Stimulated activated naive CD8-positive, alpha-beta T cell treated with anti-CD3 and anti-CD28 coated beads, Interleukin-15, Interleukin-2, amounts not matched to agents 100 ng/mL and 50 ng/mL, for 24 hours (primary cell): ENCODE results near the gene ADNP2.

Source experiments
- H3K27ac Mint-ChIP-seq: one replicate; pipeline ENCODE4 v1.8.0; 2021; ENCODE audit warnings: mild to moderate bottlenecking, mixed read lengths
- H3K27me3 Mint-ChIP-seq: one replicate; pipeline ENCODE4 v1.8.0; 2021; ENCODE audit warnings: mixed read lengths
- H3K36me3 Mint-ChIP-seq: one replicate; pipeline ENCODE4 v1.8.0; 2021; ENCODE audit warnings: low read depth, mixed read lengths
- H3K4me1 Mint-ChIP-seq: one replicate; pipeline ENCODE4 v1.8.0; 2021; ENCODE audit warnings: low read depth, mixed read lengths
- H3K4me3 Mint-ChIP-seq: one replicate; pipeline ENCODE4 v1.8.0; 2021; ENCODE audit warnings: mild to moderate bottlenecking, mixed read lengths
- H3K9me3 Mint-ChIP-seq: one replicate; pipeline ENCODE4 v1.8.0; 2021; ENCODE audit warnings: mixed read lengths

Gene ADNP2

DNA sequence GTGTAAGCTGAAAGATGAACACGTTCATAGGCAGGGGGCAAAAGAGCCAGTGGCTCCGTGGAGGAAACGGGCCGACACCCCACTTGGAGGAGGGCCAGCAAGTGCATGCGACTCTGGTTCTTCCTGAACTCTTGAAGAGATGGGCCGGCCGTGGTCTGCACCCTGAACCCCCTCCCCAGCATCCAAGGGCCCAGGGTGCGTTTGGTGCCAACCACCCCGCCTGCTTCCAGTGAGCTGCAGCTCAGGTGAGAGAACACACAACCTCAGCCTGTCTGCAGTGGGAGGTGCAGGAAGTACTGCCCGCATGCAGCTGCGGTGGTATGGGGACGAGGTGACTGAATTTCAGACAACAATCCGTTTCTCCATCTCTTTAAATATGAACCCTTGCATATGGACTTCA is 58.9 kb downstream of the ADNP2 start:
- Mint-ChIP-seq H3K4me3 (no peak overlapping the region), H3K27me3 (peaks cover 36% of the 10 kb centered on the region)

DNA sequence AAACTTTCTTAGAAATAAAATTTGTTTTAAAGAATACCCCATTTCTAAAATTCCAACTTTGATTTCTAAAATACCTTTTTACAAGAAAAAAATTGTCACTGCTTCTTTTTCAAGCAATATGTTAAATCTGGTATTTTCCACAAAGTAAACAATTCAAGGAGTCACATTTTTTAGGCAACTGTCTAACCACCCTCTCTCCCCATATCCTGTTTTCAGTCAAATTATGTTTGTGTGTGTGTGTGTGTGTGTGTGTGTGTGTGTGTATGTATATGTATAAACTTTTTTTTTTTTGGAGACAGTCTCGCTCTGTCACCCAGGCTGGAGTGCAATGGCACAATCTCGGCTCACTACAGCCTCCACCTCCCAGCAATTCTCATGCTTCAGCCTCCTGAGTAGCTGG is 59.3 kb downstream of the ADNP2 start:
- Mint-ChIP-seq H3K4me1 (peaks cover 3% of the 10 kb centered on the region), H3K9me3 (peaks cover 8% of the 10 kb centered on the region), H3K27me3 (peaks cover 39% of the 10 kb centered on the region), H3K36me3 (no peaks in the 10 kb centered on the region), H3K4me3 (no peak overlapping the region), H3K27ac (no peak overlapping the region)

More for the DNA sequence above, 58.9 kb downstream of the ADNP2 start:
- Mint-ChIP-seq H3K4me1 (peaks cover 3% of the 10 kb centered on the region), H3K27ac (no peak overlapping the region), H3K9me3 (peaks cover 8% of the 10 kb centered on the region), H3K36me3 (no peaks in the 10 kb centered on the region)

DNA sequence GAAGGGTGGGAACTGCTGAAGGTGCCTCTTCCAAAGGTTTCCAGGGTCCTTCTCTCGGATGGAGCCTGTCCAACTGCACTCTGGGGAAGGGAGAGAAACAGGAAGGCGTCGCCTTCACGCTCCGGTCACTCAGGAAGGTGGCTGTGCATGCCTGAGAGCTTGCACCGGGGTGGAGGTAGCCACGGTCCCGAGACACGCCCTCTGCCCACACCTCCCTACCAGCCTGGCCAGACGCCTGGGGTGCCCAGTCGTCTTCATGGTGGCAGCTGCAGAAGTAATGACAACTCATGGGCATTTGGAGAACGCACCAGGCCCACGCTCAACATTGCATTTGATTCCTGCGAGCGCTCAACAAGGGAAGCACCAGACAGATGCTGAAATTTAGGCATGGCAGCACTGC is 59.9 kb downstream of the ADNP2 start:
- Mint-ChIP-seq H3K27me3 (peaks cover 39% of the 10 kb centered on the region), H3K27ac (no peak overlapping the region), H3K36me3 (no peaks in the 10 kb centered on the region), H3K4me1 (peaks cover 3% of the 10 kb centered on the region), H3K4me3 (no peak overlapping the region), H3K9me3 (peaks cover 8% of the 10 kb centered on the region)

DNA sequence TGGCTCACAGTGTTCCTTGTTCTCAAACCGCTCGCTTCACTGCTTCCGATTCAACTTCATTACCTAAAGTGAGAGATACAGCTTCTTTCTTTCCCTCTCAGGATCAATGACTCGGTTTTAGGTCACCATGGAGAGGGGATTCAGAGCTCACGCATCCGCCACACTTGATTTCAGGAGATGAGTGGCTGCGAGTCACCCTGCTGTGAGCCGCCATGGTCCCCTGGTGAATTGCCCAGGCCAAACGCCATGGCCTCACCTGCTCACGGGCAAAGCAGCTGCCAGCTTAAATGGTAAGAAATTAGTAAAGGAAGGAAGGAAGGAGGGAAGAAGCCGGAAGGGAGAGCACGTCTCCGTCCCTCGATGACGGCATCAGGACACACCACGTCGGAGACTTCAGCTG is 60.5 kb downstream of the ADNP2 start:
- no peaks in the 10 kb centered on the region for H3K36me3 Mint-ChIP-seq
- H3K9me3 Mint-ChIP-seq, result peaks cover 8% of the 10 kb centered on the region
- peaks cover 38% of the 10 kb centered on the region for H3K27me3 Mint-ChIP-seq
- peaks cover 3% of the 10 kb centered on the region for H3K4me1 Mint-ChIP-seq
- H3K27ac Mint-ChIP-seq, result no peak overlapping the region
- H3K4me3 Mint-ChIP-seq, result no peak overlapping the region

DNA sequence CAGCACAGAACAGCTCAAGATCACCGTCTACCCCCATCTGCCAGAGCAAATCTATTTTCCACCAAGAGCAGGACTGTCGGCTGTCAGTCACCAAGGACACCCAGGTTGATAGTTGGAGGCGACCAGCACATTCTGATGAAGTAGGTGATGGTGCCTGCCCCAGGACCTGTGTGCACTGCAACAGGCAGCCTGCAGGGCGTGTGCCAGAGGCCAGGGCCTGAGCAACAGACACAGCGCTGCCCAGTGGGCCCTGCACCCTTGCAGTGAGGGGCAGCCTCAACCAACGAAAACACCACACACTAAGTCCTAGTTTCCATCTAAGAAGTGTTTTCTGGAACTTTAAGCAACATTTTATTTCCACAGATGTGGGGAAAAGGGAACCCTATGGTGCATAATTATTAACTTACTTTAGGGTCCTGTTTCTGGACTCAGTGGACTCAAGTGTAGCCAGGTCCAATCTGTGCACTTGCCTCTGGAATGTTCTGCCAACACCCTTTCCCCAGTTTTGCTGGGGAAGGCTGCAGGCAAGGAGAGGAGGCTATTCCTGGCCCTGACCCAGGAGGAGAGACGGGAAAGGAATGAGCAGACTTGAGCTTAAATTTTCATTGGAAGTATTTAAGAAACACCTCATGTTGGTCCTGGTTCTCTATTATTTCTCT is 61.5 kb downstream of the ADNP2 start:
- no peaks in the 10 kb centered on the region for H3K36me3 Mint-ChIP-seq
- peaks cover 11% of the 10 kb centered on the region for H3K4me1 Mint-ChIP-seq
- H3K27me3 Mint-ChIP-seq, result peaks cover 40% of the 10 kb centered on the region
- H3K9me3 Mint-ChIP-seq, result peaks cover 5% of the 10 kb centered on the region
- H3K4me3 Mint-ChIP-seq, result no peak overlapping the region
- no peak overlapping the region for H3K27ac Mint-ChIP-seq

DNA sequence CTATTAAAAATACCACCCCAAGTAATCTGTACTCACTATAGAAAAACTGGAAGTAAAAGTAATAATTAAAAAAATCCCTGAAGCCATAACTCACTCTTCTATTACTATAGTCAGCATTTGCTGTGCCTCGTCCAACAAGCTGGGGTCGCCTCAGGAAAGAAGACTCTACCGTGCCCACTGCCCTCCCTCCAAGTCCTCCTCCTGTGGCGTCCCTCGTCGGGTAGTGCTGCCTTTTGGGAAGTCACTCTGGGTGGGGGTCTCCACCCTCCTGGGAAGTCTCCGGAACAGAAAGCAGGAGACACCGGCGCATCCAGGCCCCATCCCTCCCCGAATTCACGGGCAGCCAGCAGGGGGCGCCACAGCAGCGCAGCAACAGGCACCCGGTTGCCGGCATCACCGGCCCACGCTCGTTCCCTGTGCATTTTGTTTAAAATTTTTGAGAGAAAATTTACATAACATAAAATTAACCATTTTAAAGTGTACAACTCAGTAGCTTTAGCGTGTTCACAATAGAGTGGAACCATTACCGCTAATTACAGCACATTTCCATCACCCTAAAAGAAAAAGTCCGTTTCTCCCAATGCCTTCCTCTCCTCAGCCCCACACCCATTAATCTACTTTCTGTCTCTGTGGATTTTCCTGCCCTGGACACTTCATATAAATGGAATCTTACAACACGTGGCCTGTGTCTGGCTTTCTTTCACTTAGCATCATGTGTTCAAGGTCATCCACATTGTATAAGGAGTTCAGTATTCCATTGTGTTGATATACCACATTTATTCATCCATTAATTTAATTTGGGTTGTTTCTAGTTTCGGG is 62.2 kb downstream of the ADNP2 start:
- peaks cover under 1% of the 10 kb centered on the region for H3K9me3 Mint-ChIP-seq
- H3K4me1 Mint-ChIP-seq, result peaks cover 15% of the 10 kb centered on the region
- H3K36me3 Mint-ChIP-seq, result no peaks in the 10 kb centered on the region
- no peak overlapping the region for H3K27ac Mint-ChIP-seq
- no peak overlapping the region for H3K4me3 Mint-ChIP-seq
- H3K27me3 Mint-ChIP-seq, result peaks cover 40% of the 10 kb centered on the region

DNA sequence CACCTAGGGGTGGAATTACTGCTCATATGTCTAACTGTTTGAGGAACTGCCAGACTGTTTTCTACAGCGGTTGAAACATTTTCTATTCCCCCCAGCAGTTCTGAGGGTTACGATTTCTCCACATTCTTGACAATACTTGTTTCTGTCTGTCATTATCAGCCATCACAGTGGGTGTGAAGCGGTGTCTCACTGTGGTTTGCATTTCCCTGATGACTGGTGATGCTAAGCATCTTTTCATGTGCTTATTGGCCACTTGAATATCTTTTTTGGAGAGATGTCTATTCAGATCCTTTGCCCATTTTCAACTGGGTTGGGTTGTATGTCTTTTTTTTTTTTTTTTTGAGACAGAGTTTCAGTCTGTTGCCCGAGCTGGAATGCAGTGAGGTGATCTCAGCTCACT is 63.0 kb downstream of the ADNP2 start:
- Mint-ChIP-seq H3K27me3 (peaks cover 45% of the 10 kb centered on the region), H3K4me3 (no peak overlapping the region), H3K4me1 (peaks cover 15% of the 10 kb centered on the region), H3K27ac (no peak overlapping the region), H3K9me3 (no peaks in the 10 kb centered on the region), H3K36me3 (no peaks in the 10 kb centered on the region)

DNA sequence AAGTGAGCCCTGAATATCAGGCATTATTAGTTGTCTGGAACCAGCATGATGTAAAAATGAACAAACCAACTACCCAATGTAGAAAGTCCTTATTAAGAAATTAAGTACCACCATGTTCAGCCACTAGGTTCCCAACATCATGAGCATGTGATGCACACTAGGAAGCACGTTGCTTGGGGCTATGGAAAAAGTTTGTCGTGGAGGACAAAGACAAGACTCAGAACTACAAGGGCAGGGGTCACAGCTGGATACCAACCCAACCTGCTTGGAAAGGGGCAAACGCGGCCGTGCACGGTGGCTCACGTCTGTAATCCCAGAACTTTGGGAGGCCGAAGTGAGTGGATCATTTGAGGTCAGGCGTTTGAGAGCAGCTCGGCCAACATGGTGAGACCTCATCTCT is 64.0 kb downstream of the ADNP2 start:
- H3K4me3 Mint-ChIP-seq, result no peak overlapping the region
- no peaks in the 10 kb centered on the region for H3K9me3 Mint-ChIP-seq
- H3K4me1 Mint-ChIP-seq, result peaks cover 15% of the 10 kb centered on the region
- H3K27me3 Mint-ChIP-seq, result peaks cover 52% of the 10 kb centered on the region
- H3K27ac Mint-ChIP-seq, result no peak overlapping the region
- H3K36me3 Mint-ChIP-seq, result no peaks in the 10 kb centered on the region

DNA sequence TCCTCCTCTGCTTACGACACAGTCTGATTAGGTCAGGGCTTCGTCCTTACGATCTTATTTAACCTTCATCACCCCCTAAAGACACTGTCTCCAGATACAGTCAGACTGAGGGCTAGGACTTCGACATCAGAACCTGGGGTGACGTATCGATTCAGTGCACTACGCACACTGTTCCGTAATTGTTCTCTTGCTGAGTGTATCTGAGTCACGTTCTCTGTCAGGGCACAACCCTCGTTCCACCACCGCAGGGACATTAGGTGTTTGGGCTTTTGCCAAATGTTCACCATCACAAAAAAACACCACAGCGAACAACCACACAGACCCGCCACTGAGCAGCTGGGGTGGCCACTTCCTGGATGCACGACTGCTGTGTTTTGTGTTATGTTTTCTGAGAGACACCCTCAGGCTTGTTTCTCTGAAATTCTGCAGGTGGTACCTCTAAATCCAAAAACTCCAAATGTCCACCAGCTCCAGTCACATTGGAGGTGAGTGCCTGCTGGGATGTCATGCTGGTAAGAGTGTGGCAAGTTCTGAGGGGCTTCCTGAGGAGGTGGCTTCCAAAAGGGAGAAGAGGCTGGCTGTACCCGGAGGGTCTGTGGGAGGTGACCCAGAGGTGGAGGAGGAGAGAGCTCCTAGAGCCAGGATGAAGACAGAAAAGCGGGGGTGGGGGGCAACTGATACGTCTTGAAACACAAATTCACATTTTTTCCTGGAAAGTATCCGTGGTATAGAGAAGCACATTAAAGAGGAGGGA is 66.6 kb downstream of the ADNP2 start:
- Mint-ChIP-seq H3K27ac (no peak overlapping the region), H3K27me3 (peaks cover 40% of the 10 kb centered on the region), H3K4me1 (peaks cover 15% of the 10 kb centered on the region), H3K36me3 (no peaks in the 10 kb centered on the region), H3K4me3 (no peak overlapping the region), H3K9me3 (no peaks in the 10 kb centered on the region)

DNA sequence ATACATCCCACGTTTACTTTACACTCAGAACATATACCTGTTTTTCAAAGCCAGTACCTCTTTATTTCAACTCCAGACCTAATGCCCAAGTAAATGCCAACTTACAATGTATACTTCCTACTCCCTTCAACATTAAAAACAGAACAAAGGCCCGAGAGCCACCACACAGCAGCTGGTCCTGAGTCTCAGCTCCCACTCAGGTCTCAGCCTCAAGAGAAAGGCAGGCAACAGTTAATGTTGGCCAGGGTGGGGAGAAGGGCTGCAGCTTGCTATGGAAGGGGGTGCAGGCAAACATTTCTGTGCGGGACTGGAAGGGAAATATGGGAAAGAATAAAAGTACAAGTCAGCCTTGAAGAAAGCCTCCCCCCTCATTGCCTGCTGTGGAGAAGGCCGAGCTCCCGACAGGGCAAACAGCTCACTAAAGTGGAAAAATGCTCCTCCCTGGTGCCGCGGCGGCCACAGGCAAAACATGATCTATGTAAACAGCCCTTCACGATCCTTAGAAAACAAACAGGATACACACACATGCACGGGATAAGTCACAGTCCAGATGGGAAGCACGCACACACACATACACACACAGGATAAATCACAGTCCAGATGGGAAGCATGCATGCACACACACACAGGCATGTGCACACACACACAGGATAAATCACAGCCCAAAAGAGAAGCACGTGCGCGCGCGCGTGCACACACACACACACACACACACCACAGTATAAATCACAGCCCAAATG is 67.4 kb downstream of the ADNP2 start:
- no peaks in the 10 kb centered on the region for H3K9me3 Mint-ChIP-seq
- no peak overlapping the region for H3K4me3 Mint-ChIP-seq
- no peaks in the 10 kb centered on the region for H3K36me3 Mint-ChIP-seq
- no peak overlapping the region for H3K27ac Mint-ChIP-seq
- peaks cover 12% of the 10 kb centered on the region for H3K4me1 Mint-ChIP-seq
- H3K27me3 Mint-ChIP-seq, result peaks cover 32% of the 10 kb centered on the region

DNA sequence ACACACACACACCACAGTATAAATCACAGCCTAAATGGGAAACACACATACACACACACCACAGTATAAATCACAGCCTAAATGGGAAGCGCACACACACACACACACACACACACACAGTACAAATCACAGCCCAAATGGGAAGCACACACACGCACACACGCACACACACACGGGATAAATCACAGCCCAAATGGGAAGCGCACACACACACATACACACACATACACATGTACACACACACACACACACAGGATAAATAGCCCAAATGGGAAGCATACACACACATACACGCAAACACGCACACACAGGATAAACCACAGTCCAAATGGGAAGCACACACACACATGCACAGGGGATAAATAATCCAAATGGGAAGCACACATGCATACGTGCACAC is 68.1 kb downstream of the ADNP2 start:
- Mint-ChIP-seq H3K4me3 (no peak overlapping the region), H3K4me1 (peaks cover 12% of the 10 kb centered on the region), H3K27me3 (peaks cover 28% of the 10 kb centered on the region), H3K36me3 (no peaks in the 10 kb centered on the region), H3K27ac (no peak overlapping the region), H3K9me3 (no peaks in the 10 kb centered on the region)

DNA sequence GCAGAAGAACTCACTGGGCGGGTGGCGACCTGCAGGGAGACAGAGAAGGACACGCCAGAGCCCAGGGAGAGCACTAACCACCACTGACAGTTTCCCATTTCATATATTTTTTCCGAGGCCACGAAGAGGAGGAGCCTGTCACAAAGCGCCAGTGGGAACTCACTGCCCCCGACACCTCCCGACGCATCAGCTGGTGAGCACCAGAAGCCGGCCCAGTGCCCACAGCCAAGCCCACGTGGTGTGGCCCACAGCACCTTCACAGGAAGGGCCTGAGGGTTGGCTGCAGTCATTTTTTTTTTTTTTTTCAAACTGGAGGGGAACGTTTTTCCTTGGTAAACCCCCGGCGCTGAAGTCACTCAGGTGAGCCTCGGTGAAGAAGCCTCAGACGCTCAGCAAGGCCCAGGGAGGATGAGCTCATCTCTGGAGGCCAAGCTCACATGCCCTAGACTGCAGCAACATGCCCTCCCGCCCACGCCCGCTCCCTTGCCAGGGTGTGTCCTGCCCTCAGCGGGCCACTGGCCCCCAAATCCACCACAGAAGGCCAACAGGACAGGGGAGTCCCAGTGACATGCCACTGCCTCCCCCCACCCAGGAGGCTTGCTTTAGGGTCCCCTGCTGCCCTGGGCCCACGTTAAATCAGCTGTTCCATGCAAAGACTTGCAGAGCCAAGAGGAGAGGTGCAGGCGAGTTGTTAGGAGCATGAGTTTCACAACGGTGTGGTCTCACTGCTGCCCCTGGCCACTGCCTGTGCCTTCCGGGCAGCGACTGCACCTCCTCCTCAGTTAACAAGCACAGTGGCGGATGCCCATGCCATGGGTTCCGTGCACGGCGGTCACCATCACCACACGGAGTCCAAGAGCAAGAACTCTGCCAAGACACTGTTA is 70.1 kb downstream of the ADNP2 start:
- no peaks in the 10 kb centered on the region for H3K36me3 Mint-ChIP-seq
- H3K27ac Mint-ChIP-seq, result no peak overlapping the region
- H3K27me3 Mint-ChIP-seq, result peaks cover 18% of the 10 kb centered on the region

DNA sequence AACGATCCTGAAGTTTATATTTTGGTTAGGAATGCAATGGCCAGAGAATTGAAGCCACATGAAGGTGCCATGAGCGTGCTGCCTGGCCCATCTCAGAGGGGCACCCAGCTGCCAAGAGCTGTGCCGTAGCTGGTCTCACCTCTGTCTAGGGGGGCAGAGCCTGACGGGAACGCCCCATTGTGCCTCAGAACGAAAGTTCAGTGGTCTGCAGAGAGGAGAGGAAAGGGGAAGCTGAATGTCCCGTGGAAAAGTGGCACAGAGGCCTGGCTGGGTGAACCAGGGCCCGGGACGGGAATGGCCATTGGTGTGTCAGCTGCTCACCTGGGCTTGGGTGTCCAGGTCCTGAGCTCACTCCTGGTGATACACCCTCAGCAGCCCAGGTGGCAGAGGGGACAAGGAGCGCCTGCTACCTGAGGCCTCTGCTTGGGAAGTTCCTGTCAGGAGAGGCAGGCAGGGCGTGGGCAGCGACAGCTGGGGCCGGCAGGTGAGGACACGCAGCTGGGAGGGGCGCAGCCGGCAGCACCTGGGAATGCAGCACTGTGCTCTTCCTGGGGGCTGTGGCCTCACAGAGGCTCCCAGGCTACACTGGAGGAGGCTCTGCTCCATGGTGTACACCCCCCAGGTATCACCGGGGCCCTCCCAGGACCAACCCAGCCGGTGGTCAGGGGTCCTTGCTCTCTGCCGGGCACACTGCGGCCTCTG is 70.9 kb downstream of the ADNP2 start:
- Mint-ChIP-seq H3K27me3 (peaks cover 18% of the 10 kb centered on the region), H3K4me1 (peaks cover 9% of the 10 kb centered on the region)

More for the DNA sequence above, 70.1 kb downstream of the ADNP2 start:
- H3K4me1 Mint-ChIP-seq, result peaks cover 12% of the 10 kb centered on the region
- no peak overlapping the region for H3K4me3 Mint-ChIP-seq
- no peaks in the 10 kb centered on the region for H3K9me3 Mint-ChIP-seq

More for the DNA sequence above, 70.9 kb downstream of the ADNP2 start:
- H3K36me3 Mint-ChIP-seq, result no peaks in the 10 kb centered on the region
- H3K27ac Mint-ChIP-seq, result no peak overlapping the region
- H3K4me3 Mint-ChIP-seq, result no peak overlapping the region
- no peaks in the 10 kb centered on the region for H3K9me3 Mint-ChIP-seq
